Measurements from ENCODE around the gene SOX21. TPM values are rescaled to one million over a fixed set of nuclear protein-coding genes. Genes with fewer than 3 reads are reported as not detected.

The SOX21 gene
- total RNA-seq, 1 donor from 2014 or later, result not detected

DNA sequence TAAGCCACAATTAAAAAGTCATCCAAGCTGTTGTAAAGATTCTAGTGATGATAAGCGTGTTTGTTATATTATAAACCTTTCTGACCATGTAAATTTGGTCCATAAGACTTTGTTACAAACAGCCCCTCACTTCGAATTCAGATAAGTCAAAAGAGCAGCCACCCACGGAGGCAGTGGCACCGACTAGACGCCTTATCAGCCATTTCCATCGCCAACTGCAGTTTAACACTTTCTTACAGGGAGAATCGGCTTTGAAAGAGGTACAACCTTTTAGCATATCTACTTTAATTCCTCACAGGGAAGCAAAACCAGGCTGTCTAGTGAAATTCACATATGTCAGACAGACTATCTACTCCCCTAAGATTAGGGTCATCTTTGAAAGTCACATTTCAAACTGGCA is 47.5 kb downstream of the SOX21 start:
- H3K4me1 Mint-ChIP-seq (ENCODE audit: low read depth), result no peaks in the 10 kb centered on the region
- H3K36me3 Mint-ChIP-seq (ENCODE audit: low read depth), result no peaks in the 10 kb centered on the region
- peaks cover 29% of the 10 kb centered on the region for H3K27me3 Mint-ChIP-seq (ENCODE audit: low read depth)
- H3K4me3 Mint-ChIP-seq (ENCODE audit: unreplicated experiment), result no peak overlapping the region
- no peak overlapping the region for H3K27ac Mint-ChIP-seq (ENCODE audit: unreplicated experiment)
- TF ChIP-seq, protein P1, sequence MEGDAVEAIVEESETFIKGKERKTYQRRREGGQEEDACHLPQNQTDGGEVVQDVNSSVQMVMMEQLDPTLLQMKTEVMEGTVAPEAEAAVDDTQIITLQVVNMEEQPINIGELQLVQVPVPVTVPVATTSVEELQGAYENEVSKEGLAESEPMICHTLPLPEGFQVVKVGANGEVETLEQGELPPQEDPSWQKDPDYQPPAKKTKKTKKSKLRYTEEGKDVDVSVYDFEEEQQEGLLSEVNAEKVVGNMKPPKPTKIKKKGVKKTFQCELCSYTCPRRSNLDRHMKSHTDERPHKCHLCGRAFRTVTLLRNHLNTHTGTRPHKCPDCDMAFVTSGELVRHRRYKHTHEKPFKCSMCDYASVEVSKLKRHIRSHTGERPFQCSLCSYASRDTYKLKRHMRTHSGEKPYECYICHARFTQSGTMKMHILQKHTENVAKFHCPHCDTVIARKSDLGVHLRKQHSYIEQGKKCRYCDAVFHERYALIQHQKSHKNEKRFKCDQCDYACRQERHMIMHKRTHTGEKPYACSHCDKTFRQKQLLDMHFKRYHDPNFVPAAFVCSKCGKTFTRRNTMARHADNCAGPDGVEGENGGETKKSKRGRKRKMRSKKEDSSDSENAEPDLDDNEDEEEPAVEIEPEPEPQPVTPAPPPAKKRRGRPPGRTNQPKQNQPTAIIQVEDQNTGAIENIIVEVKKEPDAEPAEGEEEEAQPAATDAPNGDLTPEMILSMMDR (IDR thresholded peaks at IDR 0.05), result no peak
- no peaks in the 10 kb centered on the region for H3K9me3 Mint-ChIP-seq (ENCODE audit: low read depth)
- DNase-seq (ENCODE audit: low spot score), result no peak

DNA sequence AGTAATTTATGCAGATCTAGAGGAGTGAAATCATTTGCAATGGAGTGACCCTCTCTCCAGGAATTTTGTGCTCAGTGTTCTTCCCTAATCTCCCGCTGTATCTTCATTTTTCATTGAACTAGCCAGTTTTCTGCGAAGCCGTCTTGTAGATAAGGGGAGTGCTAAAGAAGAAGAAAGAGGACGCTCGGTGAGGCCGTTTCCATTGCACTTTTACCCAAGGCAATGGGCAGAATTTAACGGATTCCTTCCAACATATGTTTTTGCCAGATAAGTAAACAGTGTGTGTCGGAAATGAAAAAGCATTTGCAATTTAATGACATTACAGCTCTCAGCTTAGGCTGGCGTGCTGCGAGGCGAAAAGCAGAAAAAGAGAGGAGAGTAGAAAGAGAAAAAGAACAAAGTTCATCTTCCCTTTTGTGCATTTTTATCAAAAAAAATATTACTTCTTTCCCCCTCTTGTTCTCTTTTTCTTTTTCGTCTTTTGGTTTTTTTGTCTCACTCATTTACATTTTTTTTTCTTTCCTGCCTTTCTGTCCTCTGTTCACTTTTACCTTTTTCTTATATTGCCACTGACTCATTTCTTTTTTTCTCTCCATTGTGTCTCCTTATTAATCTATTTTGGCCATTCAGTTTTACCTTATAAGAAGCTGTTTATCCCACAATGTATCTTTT is 49.9 kb downstream of the SOX21 start:
- no peak for DNase-seq (ENCODE audit: low spot score)
- Mint-ChIP-seq H3K9me3 (ENCODE audit: low read depth) (no peaks in the 10 kb centered on the region), H3K4me3 (ENCODE audit: unreplicated experiment) (no peak overlapping the region), H3K27ac (ENCODE audit: unreplicated experiment) (no peak overlapping the region), H3K4me1 (ENCODE audit: low read depth) (no peaks in the 10 kb centered on the region), H3K36me3 (ENCODE audit: low read depth) (no peaks in the 10 kb centered on the region), H3K27me3 (ENCODE audit: low read depth) (peaks cover 29% of the 10 kb centered on the region)
- TF ChIP-seq, protein P1 (IDR thresholded peaks at IDR 0.05), result no peak

DNA sequence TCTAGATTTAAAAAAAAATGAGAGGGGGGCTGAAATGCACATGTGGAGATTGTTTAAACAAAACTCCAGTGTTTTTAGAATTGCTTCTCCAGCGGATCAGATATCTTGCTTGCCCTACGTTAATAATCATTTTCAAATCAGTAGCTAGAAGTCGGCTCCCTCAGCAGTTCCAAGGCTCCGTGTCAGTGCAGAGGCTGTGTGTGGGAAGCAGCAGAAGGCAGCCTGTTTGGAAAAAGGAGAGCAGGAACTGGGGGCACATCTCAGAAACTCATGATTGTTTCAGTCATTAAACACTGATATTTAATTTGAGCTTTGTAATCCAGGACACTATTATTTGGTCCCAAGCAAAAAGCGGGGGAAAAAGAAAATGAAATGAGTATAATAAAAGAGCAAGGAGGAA is 50.9 kb downstream of the SOX21 start:
- Mint-ChIP-seq H3K36me3 (ENCODE audit: low read depth) (no peaks in the 10 kb centered on the region), H3K27ac (ENCODE audit: unreplicated experiment) (no peak overlapping the region), H3K4me1 (ENCODE audit: low read depth) (peaks cover 7% of the 10 kb centered on the region), H3K27me3 (ENCODE audit: low read depth) (peaks cover 29% of the 10 kb centered on the region), H3K9me3 (ENCODE audit: low read depth) (peaks cover 5% of the 10 kb centered on the region), H3K4me3 (ENCODE audit: unreplicated experiment) (no peak overlapping the region)
- TF ChIP-seq, protein P1 (IDR thresholded peaks at IDR 0.05), result no peak
- DNase-seq (ENCODE audit: low spot score), result no peak

DNA sequence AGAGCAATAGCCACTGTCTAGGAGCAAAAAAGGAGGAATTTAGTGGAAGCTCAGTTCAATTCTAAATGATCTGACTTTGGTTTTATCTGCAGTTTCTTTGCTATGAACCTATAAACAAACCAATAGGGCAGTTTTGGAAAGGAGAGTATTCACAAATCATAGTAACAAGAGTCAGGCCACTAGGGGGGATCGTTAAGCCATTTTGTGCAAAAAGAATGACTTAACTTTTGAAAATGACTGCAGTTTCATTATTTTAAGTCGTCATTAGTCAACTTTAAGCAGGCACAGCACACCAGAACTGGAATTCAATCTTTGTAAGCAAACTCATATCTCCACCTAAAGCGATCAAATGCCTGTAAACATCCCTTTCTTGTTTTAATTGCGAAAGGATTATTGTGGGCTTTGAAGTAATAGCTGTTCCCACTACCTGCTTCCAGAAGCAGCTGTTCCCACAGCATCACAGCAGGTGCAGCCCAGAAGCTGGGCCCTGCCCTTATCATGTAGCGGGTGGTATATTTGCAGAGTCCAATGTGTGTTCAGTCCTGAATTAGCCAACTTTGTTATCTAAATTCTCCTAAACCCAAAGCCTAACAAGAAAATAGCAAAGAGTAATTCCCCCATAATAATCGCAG is 51.5 kb downstream of the SOX21 start:
- Mint-ChIP-seq H3K36me3 (ENCODE audit: low read depth) (peaks cover 2% of the 10 kb centered on the region), H3K4me1 (ENCODE audit: low read depth) (peaks cover 11% of the 10 kb centered on the region), H3K9me3 (ENCODE audit: low read depth) (peaks cover 8% of the 10 kb centered on the region), H3K4me3 (ENCODE audit: unreplicated experiment) (no peak overlapping the region), H3K27me3 (ENCODE audit: low read depth) (peaks cover 29% of the 10 kb centered on the region), H3K27ac (ENCODE audit: unreplicated experiment) (no peak overlapping the region)
- DNase-seq (ENCODE audit: low spot score), result no peak
- TF ChIP-seq, protein P1 (IDR thresholded peaks at IDR 0.05), result peak; percentile 71

Other genes starting within 250 kb of the SOX21 start
- not detected in 3 replicates for gene DCT, start 232.9 kb downstream of the SOX21 start, total RNA-seq
- gene TGDS, start 116.4 kb downstream of the SOX21 start, total RNA-seq, result 8.4 to 12.6 TPM (median 9.4 TPM) in 3 replicates
- gene GPR180, start 110.7 kb downstream of the SOX21 start, total RNA-seq, result 11.2 to 14.1 TPM (median 11.7 TPM) in 3 replicates

All from chondrocyte (in vitro differentiated cells).